NOMO-1 (cell line): Measurements from ENCODE around the gene MGRN1.
A peak's percentile ranks its signal among the peaks of the same experiment; 100 is the strongest.

Experiments used
- DNase-seq, 2 experiments: peaks; one replicate each; lab custom pipeline; 2025; ENCODE audit not compliant: unreplicated experiment in 2 of 2; lab: John Stamatoyannopoulos, UW

MGRN1 gene

DNA sequence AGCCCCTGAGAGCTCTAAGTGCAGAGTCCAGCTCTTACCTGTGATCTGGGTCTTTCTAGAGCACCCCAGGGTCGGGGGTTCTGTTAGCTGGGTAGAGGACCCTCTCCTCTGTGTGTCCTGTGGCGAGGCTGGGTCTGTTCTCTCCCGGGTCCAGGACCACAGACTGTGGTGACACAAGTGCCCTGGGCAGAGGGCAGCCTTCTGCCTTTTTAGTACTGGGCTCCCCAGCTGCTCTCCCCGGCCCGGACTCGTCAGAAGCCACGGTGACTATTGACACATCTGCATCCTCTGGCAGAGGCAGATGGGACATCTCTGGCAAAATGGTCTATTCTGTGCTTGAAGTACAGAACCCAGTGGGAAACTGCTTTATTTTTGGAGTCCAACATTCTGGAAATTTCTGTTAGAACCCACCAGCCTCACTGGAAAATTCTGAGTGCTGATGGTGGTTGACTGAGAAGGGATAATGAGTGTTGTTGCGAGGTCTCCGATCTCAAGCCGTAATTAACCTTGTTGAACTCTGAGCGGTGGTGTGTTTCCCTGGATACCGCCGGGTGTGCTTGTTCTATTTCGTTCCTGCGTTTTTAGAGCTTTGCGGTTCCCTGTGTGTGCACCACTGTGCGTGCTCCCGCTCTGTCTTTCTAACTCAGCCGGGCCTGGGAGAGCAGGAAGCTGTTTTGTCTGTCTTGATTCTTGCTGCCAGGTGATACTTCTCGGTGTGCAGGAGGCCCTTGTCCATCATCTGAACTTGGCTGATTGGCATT lies 42.8 kb downstream of the MGRN1 start:
- no peak for DNase-seq

- DNase-seq, result no peak
Measured at GRCh38 chr16:4668313-4668960, 43.8 kb downstream of the MGRN1 start.

- DNase-seq, result no peak
Measured at GRCh38 chr16:4673387-4674046, 48.9 kb downstream of the MGRN1 start.

DNA sequence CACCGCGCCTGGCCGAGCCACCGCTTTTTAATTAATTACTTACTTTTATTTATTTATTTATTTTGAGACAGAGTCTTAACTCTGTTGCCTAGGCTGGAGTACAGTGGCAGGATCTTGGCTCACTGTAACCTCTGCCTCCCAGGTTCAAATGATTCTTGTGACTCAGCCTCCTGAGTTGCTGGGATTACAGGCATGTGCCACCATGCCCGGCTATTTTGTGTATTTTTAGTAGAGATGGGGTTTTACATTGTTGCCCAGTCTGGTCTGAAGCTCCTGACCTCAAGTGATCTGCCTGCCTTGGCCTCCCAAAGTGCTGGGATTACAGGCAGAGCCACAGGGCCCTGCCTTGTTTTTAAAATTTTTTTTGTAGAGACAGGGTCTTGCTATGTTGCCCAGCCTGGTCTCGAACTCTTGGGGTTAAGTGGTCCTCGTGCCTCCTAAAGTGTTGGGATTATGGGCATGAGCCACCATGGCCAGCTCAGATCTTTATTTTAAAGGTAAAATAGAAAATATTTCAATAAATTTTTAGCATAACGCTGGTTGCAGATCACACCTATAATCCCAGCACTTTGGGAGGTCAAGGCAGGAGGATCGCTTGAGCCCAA lies 50.4 kb downstream of the MGRN1 start:
- DNase-seq, result no peak

DNA sequence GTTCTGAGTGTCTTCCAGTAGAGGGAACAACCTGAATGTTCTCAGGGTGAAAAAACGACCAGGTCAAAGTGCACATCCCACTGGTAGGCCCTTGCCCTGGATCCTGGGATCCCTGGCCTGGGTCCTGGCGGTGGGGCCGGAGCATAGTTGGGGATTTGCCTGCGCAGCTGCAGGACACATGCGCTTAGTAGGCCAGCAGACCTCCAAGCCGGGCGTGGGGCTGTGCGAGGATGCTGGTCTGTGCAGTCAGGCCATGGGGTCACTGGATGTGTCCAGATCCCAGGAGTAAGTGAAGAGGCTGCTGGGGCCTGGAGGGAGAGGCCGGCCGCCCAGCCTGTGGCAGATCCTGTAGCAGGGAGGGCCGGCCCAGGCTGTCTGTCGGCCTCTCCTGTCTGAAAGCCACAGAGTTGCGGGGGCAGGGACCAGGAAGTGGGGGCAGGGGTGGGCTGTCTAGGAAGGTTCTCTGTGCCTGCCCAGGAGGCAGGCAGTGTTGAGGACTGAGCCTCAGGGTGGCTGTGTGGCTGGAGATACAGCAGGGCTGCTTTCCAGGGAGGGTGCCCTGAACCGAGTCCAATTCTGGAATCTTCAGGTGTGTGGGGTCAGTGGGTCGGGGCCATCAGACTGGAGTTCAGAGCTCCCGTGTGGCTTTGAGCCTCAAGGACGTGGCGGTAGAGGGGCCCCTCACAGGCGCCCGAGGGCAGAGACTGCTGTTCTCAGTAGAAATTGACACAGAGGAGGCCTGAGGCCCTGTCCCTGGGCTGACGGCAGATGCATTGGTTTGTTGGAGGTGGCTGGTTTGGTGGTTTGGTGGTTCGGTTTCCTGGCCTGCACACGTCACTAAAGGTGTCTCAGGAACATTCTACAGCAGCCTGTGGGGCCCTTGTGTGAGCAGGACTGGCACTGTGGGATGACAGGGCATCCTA lies 51.5 kb downstream of the MGRN1 start:
- DNase-seq, result peak; percentile 4 to 26

DNA sequence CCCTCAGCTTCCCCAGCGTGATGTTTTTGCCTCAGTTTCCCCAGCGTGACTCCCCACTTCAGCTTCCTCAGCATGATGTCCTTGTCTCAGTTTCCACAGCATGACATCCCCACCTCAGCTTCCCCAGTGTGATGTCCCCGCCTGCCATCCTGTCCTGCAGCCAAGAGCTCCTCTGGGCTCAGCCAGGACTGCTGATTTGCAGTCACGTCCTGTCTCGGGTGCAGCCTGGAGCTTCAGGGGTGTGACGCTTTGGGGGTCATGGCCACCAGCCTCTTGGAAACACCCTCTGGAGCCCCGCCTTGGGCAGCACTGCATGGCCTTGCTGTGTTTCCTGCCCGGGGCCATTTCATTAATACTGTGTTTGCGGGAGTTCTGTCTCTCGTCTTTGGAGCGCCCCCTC lies 52.2 kb downstream of the MGRN1 start:
- no peak for DNase-seq

- DNase-seq, result no peak
Measured at GRCh38 chr16:4677390-4677789, 52.8 kb downstream of the MGRN1 start.

- no peak for DNase-seq
Measured at GRCh38 chr16:4677994-4678393, 53.4 kb downstream of the MGRN1 start.

DNA sequence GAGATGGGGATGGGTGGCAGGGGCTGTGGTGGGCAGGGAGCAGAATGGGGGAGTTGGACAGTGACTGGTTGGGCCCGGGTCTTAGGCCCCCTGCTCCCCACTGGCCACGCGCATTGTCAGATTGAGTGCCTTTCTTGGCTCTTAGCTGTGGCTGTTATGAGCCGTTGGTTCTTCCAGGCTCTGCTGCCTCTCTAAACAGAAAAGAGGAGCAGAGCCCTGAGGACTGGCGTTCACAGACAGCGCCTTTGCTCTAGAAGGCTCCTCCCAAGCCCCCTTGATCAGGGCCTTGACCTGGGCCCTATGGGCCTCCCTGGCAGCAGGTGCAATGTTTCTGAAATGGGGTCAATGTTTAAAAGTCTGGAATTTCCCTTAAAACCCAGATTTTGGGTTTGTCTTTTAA lies 54.0 kb downstream of the MGRN1 start:
- DNase-seq, result no peak

GRCh38 chr16:4679156-4679849 lies 54.7 kb downstream of the MGRN1 start:
- DNase-seq, result no peak

DNA sequence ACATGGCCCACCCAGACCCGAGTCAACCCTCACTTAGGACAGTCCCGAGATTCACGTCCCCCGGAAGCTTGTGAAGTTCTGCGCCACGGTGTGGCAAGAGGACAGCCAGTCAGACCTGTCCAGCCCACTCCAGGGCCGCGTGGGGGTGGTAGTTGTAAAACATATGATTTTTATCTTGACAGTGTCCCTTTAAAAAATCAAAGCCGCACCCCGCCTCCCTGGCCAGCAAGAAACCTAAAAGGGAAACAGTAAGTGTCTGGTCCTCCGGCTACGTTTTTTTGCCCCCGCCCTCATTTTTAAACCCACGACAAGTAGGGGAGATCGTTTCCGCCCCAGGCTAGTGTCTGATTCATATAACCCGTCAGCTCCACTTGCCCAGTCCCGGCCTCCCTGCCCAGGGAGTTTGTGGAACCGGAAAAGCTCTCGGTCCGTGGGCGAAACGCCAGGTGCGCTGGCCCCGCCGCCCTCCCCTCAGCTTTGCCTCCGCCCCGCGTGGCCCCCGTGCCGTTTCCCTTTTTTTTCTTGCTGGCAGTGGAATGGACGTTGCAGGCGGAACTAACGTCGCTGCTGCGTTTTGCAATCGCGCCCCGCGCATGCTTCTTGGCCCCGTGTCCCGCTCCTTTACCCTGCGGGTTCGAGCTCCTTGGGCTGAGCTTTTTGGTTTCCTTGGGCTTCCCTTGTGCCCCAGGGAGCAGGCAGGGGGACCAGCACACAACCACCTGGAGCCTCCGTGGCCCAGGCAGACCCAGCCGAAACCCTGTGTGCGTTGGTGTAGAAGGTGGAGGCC lies 55.4 kb downstream of the MGRN1 start:
- DNase-seq, result peak; percentile 95 to 97

DNA sequence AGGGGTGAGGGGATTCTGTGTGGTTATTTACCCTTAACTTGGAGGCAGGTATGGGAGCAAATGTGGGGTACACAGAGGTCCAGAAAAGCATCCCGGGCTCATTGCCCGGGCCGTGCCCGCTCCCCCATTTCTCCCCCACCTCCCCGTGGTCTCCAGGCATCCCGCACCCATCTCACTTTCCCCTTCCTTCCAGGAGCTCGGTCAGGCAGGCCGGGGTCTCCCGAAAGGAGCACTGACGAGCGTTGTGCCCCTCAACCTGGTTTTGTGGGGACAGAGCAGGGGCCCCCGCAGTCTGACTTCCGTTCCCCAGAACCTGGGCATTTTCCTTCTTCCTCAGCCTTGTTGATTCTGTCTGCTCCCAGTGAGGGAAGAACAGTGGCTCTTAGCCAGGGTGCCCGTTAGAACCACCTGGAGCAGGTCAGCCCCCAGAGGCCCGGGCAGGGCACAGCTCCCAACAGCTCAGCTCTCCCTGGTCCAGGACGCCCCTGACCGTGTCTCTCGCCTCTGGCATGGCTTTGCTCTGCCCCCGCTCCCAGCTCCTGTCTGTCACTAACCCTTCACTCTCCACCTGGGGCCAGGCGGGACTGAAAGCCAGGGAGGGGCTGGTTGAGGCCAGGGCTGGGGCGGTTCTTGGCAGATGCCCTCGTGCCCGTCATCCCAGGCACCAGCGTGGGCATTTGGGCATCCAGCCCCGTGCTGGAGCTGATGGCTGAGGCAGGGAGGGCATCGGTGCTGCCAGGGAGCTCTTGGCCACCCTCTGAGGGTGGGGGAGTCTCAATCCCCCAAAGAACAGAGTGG lies 56.2 kb downstream of the MGRN1 start:
- peak in 1 of 2 experiments; percentile 7 for DNase-seq

GRCh38 chr16:4681471-4682083 lies 57.0 kb downstream of the MGRN1 start:
- no peak for DNase-seq

- DNase-seq, result peak; percentile 41 to 42
Measured at GRCh38 chr16:4682084-4682591, 57.5 kb downstream of the MGRN1 start.

- DNase-seq, result peak; percentile 74 to 76
Measured at GRCh38 chr16:4682616-4683254, 58.1 kb downstream of the MGRN1 start.

- DNase-seq, result no peak
Measured at GRCh38 chr16:4683255-4684057, 58.8 kb downstream of the MGRN1 start.
